ENCODE results near the gene RAB3IP. TPM values are rescaled to one million over a fixed set of nuclear protein-coding genes. Genes with fewer than 3 reads are reported as not detected.

Gene RAB3IP
- total RNA-seq, 1 experiment from 2014 or later: 39.4 TPM

- BruUV-seq (replicated peaks): no TSS peak
- Histone ChIP-seq H3K36me3 (ENCODE audit: insufficient read depth, low read length, poor library complexity, severe bottlenecking) (no peaks in the 10 kb centered on the region), H3K27me3 (replicated peaks; ENCODE audit: insufficient read depth, low read depth, low read length, poor library complexity) (no peaks in the 10 kb centered on the region), H3K27ac (ENCODE audit: low read depth, low read length, poor library complexity, severe bottlenecking) (no peak overlapping the region), H3K4me3 (ENCODE audit: low read depth, low read length, poor library complexity, severe bottlenecking) (no peak overlapping the region), H3K9me3 (ENCODE audit: low read depth, low read length, poor library complexity, severe bottlenecking) (no peaks in the 10 kb centered on the region), H3K4me1 (ENCODE audit: insufficient read depth, low read length, poor library complexity, severe bottlenecking) (no peaks in the 10 kb centered on the region)
- ChIA-PET CTCF (no interaction called here), POLR2A (ENCODE audit: low non-redundant PET) (no interaction called here)
- TF ChIP-seq CTCF (conservative IDR thresholded peaks at IDR 0.05; ENCODE audit: low read depth, low read length) (no peak), EZH2 (IDR thresholded peaks at IDR 0.05; ENCODE audit: borderline replicate concordance, low read depth, low read length, poor library complexity, severe bottlenecking) (no peak)
- DNase-seq (ENCODE audit: low spot score): no peak
- intact Hi-C loops (cut with micrococcal nuclease; ENCODE audit: unreplicated experiment): no loop called here
Measured at GRCh38 chr12:69712826-69713225, 25.8 kb upstream of the RAB3IP start.

GRCh38 chr12:69714542-69714941, 24.1 kb upstream of the RAB3IP start:
- DNase-seq (ENCODE audit: low spot score): no peak
- TF ChIP-seq EZH2 (IDR thresholded peaks at IDR 0.05; ENCODE audit: borderline replicate concordance, low read depth, low read length, poor library complexity, severe bottlenecking) (no peak), CTCF (conservative IDR thresholded peaks at IDR 0.05; ENCODE audit: low read depth, low read length) (no peak)
- POLR2A ChIA-PET (ENCODE audit: low non-redundant PET): no interaction called here
- Histone ChIP-seq H3K4me1 (ENCODE audit: insufficient read depth, low read length, poor library complexity, severe bottlenecking) (no peaks in the 10 kb centered on the region), H3K4me3 (ENCODE audit: low read depth, low read length, poor library complexity, severe bottlenecking) (no peak overlapping the region), H3K27ac (ENCODE audit: low read depth, low read length, poor library complexity, severe bottlenecking) (no peak overlapping the region), H3K27me3 (replicated peaks; ENCODE audit: insufficient read depth, low read depth, low read length, poor library complexity) (no peaks in the 10 kb centered on the region), H3K36me3 (ENCODE audit: insufficient read depth, low read length, poor library complexity, severe bottlenecking) (no peaks in the 10 kb centered on the region), H3K9me3 (ENCODE audit: low read depth, low read length, poor library complexity, severe bottlenecking) (no peaks in the 10 kb centered on the region)
- intact Hi-C loops (cut with micrococcal nuclease; ENCODE audit: unreplicated experiment): no loop called here
- no TSS peak for BruUV-seq (replicated peaks)
- CTCF ChIA-PET: no interaction called here

- Histone ChIP-seq H3K36me3 (ENCODE audit: insufficient read depth, low read length, poor library complexity, severe bottlenecking) (no peaks in the 10 kb centered on the region), H3K27ac (ENCODE audit: low read depth, low read length, poor library complexity, severe bottlenecking) (no peak overlapping the region), H3K4me1 (ENCODE audit: insufficient read depth, low read length, poor library complexity, severe bottlenecking) (no peaks in the 10 kb centered on the region), H3K27me3 (replicated peaks; ENCODE audit: insufficient read depth, low read depth, low read length, poor library complexity) (no peaks in the 10 kb centered on the region), H3K4me3 (ENCODE audit: low read depth, low read length, poor library complexity, severe bottlenecking) (no peak overlapping the region), H3K9me3 (ENCODE audit: low read depth, low read length, poor library complexity, severe bottlenecking) (no peaks in the 10 kb centered on the region)
- intact Hi-C loops (cut with micrococcal nuclease; ENCODE audit: unreplicated experiment): no loop called here
- POLR2A ChIA-PET (ENCODE audit: low non-redundant PET): no interaction called here
- no peak for TF ChIP-seq EZH2 (IDR thresholded peaks at IDR 0.05; ENCODE audit: borderline replicate concordance, low read depth, low read length, poor library complexity, severe bottlenecking)
- TF ChIP-seq CTCF (conservative IDR thresholded peaks at IDR 0.05; ENCODE audit: low read depth, low read length): no peak
- no peak for DNase-seq (ENCODE audit: low spot score)
- BruUV-seq (replicated peaks): no TSS peak
- CTCF ChIA-PET: no interaction called here
Measured at GRCh38 chr12:69719336-69720316, 19.0 kb upstream of the RAB3IP start.
